ENCODE results near the gene PARD3B.
A peak's percentile ranks its signal among the peaks of the same experiment; 100 is the strongest.

Gene PARD3B

DNA sequence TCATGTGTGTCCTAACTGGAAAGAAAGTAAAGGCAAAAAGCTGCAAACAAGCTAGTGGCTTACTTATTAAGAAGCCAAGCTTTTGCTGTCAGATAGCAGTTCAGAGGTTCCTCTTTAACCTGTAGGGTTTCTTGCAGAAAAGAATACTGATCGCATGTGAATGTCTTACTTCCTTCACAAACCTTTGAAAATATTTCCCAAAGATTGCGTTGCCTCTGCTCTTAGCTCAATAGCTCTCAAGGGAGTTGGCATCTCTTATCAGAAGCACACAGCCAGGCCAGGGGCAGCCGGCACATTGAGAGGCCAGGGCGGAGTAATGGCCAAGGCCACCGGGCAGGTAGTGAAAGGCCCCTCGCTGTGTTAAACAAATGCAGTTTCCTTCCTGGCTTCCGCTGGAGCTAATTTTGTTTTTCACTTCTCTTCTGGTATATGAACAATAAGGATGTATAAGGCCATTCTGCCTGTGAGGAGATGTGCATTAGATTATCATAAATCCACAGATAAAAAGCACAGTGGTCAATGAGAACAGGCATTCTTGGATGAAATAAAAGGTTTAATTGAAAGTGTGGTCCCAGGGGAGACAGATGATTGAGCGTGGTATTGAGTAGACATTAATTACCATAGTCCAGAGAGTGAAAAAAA is 594.7 kb downstream of the PARD3B start:
- Histone ChIP-seq H3K36me3 (ENCODE audit: insufficient read depth, insufficient read length, low read length) (no peaks in the 10 kb centered on the region), H3K27me3 (ENCODE audit: insufficient read depth, insufficient read length) (no peaks in the 10 kb centered on the region), H3K4me3 (ENCODE audit: insufficient read length, low read depth) (no peak overlapping the region), H3K4me1 (ENCODE audit: insufficient read depth, insufficient read length) (no peaks in the 10 kb centered on the region), H3K9ac (ENCODE audit: insufficient read length, low read depth) (no peak overlapping the region), H3K9me3 (ENCODE audit: insufficient read depth, low read length) (no peaks in the 10 kb centered on the region)
- no peak for TF ChIP-seq ZNF274 (IDR thresholded peaks at IDR 0.05; ENCODE audit: low read depth, low read length)
- no peak for TF ChIP-seq YY1 (IDR thresholded peaks at IDR 0.05; ENCODE audit: insufficient read depth, insufficient read length)
- no peak for TF ChIP-seq SUZ12 (IDR thresholded peaks at IDR 0.05; ENCODE audit: extremely low read depth, insufficient read depth, insufficient read length)
- peak; percentile 42 for DNase-seq (ENCODE audit: low read depth, low spot score)

DNA sequence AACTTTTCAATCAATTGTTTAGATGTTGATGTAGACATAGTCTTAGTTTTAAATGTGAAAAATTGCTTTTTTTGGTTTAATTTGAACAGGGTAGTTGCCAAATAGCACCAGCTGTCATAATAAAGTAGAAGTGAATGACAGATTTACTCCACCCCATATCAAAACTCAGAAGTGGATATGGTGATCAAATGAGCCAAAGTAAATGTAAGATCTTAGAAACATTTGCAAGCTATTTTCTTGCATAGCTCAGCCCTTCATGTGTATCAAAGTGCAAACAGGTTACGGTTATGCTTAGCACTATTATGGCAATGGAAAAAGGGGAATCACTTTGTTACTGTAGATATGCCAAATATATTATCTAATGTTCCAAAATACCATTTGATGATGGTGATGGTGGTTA is 596.1 kb downstream of the PARD3B start:
- TF ChIP-seq ZNF274 (IDR thresholded peaks at IDR 0.05; ENCODE audit: low read depth, low read length) (no peak), SUZ12 (IDR thresholded peaks at IDR 0.05; ENCODE audit: extremely low read depth, insufficient read depth, insufficient read length) (no peak), YY1 (IDR thresholded peaks at IDR 0.05; ENCODE audit: insufficient read depth, insufficient read length) (no peak)
- H3K9me3 ChIP-seq (ENCODE audit: insufficient read depth, low read length) = no peaks in the 10 kb centered on the region
- H3K4me1 ChIP-seq (ENCODE audit: insufficient read depth, insufficient read length) = no peaks in the 10 kb centered on the region
- H3K27me3 ChIP-seq (ENCODE audit: insufficient read depth, insufficient read length) = no peaks in the 10 kb centered on the region
- H3K9ac ChIP-seq (ENCODE audit: insufficient read length, low read depth) = no peak overlapping the region
- no peak for DNase-seq (ENCODE audit: low read depth, low spot score)
- no peak overlapping the region for H3K4me3 ChIP-seq (ENCODE audit: insufficient read length, low read depth)
- H3K36me3 ChIP-seq (ENCODE audit: insufficient read depth, insufficient read length, low read length) = no peaks in the 10 kb centered on the region

DNA sequence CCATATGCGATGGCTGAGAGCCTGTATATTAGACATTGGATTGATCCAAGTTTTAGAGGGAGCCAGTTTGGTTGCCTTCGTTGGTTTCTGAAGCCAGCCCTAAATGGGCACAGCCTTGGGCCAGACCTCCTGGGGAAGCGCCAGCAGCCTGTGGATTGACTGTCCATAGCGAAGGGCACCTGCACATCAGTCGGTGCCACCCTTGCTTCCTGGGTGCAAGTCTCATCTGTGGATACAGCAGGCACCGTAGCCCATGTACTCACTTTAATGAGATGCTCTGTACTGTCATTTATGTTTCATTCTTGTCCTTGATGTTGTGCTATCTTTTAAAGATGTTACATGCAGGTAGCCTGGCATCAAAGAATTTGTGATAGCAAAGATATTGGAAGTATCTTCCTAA is 600.6 kb downstream of the PARD3B start:
- Histone ChIP-seq H3K36me3 (ENCODE audit: insufficient read depth, insufficient read length, low read length) (no peaks in the 10 kb centered on the region), H3K9me3 (ENCODE audit: insufficient read depth, low read length) (no peaks in the 10 kb centered on the region), H3K4me3 (ENCODE audit: insufficient read length, low read depth) (no peak overlapping the region), H3K4me1 (ENCODE audit: insufficient read depth, insufficient read length) (no peaks in the 10 kb centered on the region), H3K9ac (ENCODE audit: insufficient read length, low read depth) (no peak overlapping the region), H3K27me3 (ENCODE audit: insufficient read depth, insufficient read length) (no peaks in the 10 kb centered on the region)
- TF ChIP-seq SUZ12 (IDR thresholded peaks at IDR 0.05; ENCODE audit: extremely low read depth, insufficient read depth, insufficient read length) = no peak
- TF ChIP-seq YY1 (IDR thresholded peaks at IDR 0.05; ENCODE audit: insufficient read depth, insufficient read length) = no peak
- TF ChIP-seq ZNF274 (IDR thresholded peaks at IDR 0.05; ENCODE audit: low read depth, low read length) = no peak
- no peak for DNase-seq (ENCODE audit: low read depth, low spot score)

DNA sequence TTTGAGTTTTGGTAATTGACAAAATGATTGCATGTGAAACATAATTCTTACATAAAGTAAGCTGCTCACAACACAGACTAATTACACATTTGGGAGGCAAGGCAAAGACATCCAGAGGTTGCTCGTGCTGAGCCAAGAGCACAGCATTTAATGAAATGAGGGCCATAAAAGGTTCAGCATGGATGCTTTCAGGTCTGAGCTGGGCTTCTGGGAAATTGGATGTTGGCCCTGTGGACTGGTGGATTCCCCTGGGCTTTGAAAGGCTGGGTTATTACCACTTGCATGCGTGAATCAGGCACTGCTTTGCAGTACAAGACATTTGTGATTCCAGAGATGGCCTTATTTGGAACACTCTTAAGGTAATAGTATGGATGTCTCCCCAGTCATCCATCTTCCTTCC is 603.5 kb downstream of the PARD3B start:
- no peak for DNase-seq (ENCODE audit: low read depth, low spot score)
- Histone ChIP-seq H3K4me3 (ENCODE audit: insufficient read length, low read depth) (no peak overlapping the region), H3K27me3 (ENCODE audit: insufficient read depth, insufficient read length) (no peaks in the 10 kb centered on the region), H3K4me1 (ENCODE audit: insufficient read depth, insufficient read length) (no peaks in the 10 kb centered on the region), H3K9me3 (ENCODE audit: insufficient read depth, low read length) (no peaks in the 10 kb centered on the region), H3K9ac (ENCODE audit: insufficient read length, low read depth) (no peak overlapping the region), H3K36me3 (ENCODE audit: insufficient read depth, insufficient read length, low read length) (no peaks in the 10 kb centered on the region)
- TF ChIP-seq ZNF274 (IDR thresholded peaks at IDR 0.05; ENCODE audit: low read depth, low read length) = no peak
- no peak for TF ChIP-seq SUZ12 (IDR thresholded peaks at IDR 0.05; ENCODE audit: extremely low read depth, insufficient read depth, insufficient read length)
- TF ChIP-seq YY1 (IDR thresholded peaks at IDR 0.05; ENCODE audit: insufficient read depth, insufficient read length) = no peak

DNA sequence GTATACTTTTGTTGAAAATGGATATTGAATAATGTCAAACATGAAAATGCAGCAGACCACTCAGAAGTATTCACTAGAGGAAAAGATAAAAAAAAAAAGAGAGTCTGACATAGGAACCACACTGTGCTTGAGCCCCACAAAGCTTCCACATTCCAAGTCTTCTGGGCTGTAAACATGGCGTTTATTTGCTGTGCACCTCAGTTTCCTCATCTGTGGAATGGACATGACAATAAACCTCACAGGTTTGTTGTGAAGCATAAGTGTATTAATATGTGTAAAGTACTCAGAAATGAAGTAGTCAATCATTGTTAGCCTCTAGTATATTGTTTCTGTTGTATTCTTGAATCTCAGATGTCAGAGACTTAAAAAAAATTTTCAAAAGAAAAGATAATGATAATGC is 611.2 kb downstream of the PARD3B start:
- Histone ChIP-seq H3K4me1 (ENCODE audit: insufficient read depth, insufficient read length) (no peaks in the 10 kb centered on the region), H3K9me3 (ENCODE audit: insufficient read depth, low read length) (no peaks in the 10 kb centered on the region), H3K4me3 (ENCODE audit: insufficient read length, low read depth) (no peak overlapping the region), H3K27me3 (ENCODE audit: insufficient read depth, insufficient read length) (no peaks in the 10 kb centered on the region), H3K9ac (ENCODE audit: insufficient read length, low read depth) (no peak overlapping the region), H3K36me3 (ENCODE audit: insufficient read depth, insufficient read length, low read length) (no peaks in the 10 kb centered on the region)
- no peak for TF ChIP-seq ZNF274 (IDR thresholded peaks at IDR 0.05; ENCODE audit: low read depth, low read length)
- TF ChIP-seq YY1 (IDR thresholded peaks at IDR 0.05; ENCODE audit: insufficient read depth, insufficient read length) = no peak
- TF ChIP-seq SUZ12 (IDR thresholded peaks at IDR 0.05; ENCODE audit: extremely low read depth, insufficient read depth, insufficient read length) = no peak
- no peak for DNase-seq (ENCODE audit: low read depth, low spot score)

DNA sequence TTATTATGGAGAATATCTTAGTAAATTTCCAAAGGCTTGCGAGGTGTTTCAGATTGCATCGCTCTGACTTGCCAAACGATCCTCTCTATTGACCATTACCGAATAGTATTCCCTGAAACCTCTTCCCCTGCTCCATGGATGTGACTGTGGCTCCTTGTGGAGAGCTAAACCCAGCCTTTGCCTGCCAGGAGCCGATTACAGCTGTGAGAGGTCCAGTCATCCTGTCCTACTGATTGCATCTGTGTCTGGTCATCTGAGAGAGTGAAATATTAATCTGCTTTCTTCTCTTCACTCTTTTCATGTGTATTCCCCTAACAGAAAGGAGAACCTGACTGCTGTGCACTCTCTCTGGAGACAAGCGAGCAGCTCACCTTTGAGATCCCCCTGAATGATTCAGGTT is 613.1 kb downstream of the PARD3B start:
- no peaks in the 10 kb centered on the region for H3K36me3 ChIP-seq (ENCODE audit: insufficient read depth, insufficient read length, low read length)
- no peaks in the 10 kb centered on the region for H3K4me1 ChIP-seq (ENCODE audit: insufficient read depth, insufficient read length)
- DNase-seq (ENCODE audit: low read depth, low spot score) = no peak
- no peaks in the 10 kb centered on the region for H3K9me3 ChIP-seq (ENCODE audit: insufficient read depth, low read length)
- H3K9ac ChIP-seq (ENCODE audit: insufficient read length, low read depth) = no peak overlapping the region
- TF ChIP-seq SUZ12 (IDR thresholded peaks at IDR 0.05; ENCODE audit: extremely low read depth, insufficient read depth, insufficient read length) (no peak), YY1 (IDR thresholded peaks at IDR 0.05; ENCODE audit: insufficient read depth, insufficient read length) (no peak), ZNF274 (IDR thresholded peaks at IDR 0.05; ENCODE audit: low read depth, low read length) (no peak)
- H3K27me3 ChIP-seq (ENCODE audit: insufficient read depth, insufficient read length) = no peaks in the 10 kb centered on the region
- H3K4me3 ChIP-seq (ENCODE audit: insufficient read length, low read depth) = no peak overlapping the region

DNA sequence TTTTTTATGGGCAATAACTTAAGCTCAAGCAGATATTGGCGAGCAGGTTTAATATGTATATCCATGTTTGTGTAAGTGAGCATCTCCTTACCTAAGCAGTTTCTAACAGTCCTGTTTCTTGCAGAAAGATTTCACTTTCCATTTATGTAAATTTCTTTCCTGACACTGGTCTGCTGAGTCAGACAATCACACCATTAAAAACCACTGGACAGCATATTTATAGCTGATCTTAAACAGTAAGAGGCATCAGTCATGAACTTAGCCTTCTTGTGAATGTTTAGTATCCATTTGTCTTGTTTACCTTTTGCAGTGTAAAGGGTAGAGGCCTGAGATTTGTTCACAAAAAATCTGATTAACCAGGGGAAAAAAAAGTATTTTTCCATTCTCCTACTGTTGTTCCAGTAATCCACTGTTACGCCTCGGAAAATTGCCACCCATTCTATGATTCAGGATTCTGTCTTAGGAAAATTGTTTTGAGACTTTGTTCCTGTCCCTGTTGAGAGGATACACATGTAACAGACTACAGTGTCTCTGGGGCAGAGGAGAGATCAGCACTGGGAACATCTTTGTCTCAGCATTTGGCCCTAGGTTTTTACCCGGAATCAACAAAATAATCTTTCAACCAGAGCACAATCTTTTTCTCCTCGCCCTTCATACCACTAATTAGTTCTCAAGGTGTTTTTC is 616.0 kb downstream of the PARD3B start:
- H3K4me1 ChIP-seq (ENCODE audit: insufficient read depth, insufficient read length) = no peaks in the 10 kb centered on the region
- H3K27me3 ChIP-seq (ENCODE audit: insufficient read depth, insufficient read length) = no peaks in the 10 kb centered on the region
- no peaks in the 10 kb centered on the region for H3K9me3 ChIP-seq (ENCODE audit: insufficient read depth, low read length)
- H3K36me3 ChIP-seq (ENCODE audit: insufficient read depth, insufficient read length, low read length) = no peaks in the 10 kb centered on the region
- TF ChIP-seq SUZ12 (IDR thresholded peaks at IDR 0.05; ENCODE audit: extremely low read depth, insufficient read depth, insufficient read length) (no peak), ZNF274 (IDR thresholded peaks at IDR 0.05; ENCODE audit: low read depth, low read length) (no peak), YY1 (IDR thresholded peaks at IDR 0.05; ENCODE audit: insufficient read depth, insufficient read length) (no peak)
- no peak for DNase-seq (ENCODE audit: low read depth, low spot score)
- H3K4me3 ChIP-seq (ENCODE audit: insufficient read length, low read depth) = no peak overlapping the region
- no peak overlapping the region for H3K9ac ChIP-seq (ENCODE audit: insufficient read length, low read depth)

Measured in NT2/D1 (cell line).